Esophagus squamous epithelium (tissue), 4 donors: ENCODE data around the gene LONP1.

Source experiments
- POLR2A ChIP-seq, 4 donors: fragments of 450-650 bp; IDR thresholded peaks; one replicate each; pipeline ENCODE4 v1.6.1; 2017; ENCODE audit warnings: antibody characterized with exemption in 4 of 4, mild to moderate bottlenecking in 4 of 4, moderate library complexity in 3 of 4
- TF ChIP-seq, protein P1 (sequence below), 6 experiments: fragments of 450-650 bp in 4 of 6; fragments of 200-600 bp in 2 of 6; sonication (generic) in 2 of 6; IDR thresholded peaks; one replicate each; pipeline ENCODE4 v1.5.1; 2016 to 2019; ENCODE audit warnings: antibody characterized with exemption in 6 of 6, mild to moderate bottlenecking in 4 of 6, moderate library complexity in 4 of 6

DNA sequence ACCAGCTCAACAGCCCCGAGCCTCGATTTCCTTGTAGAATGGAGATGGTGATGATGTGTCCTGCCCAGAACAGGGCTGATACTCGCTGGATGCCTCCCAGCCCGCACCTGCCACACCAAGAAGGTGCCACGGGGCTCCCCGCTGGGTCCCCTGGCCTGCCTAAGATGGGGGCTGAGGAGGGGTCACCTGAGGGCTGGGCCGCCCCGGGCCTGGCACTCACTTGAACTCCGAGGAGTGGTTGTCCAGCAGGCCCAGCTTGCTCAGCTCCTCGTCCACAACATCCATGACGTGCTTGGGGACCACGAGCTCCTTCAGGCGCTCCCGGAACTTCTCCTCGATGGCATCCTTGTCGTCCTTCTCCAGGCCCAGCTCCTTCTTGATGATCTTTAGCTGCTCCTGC, 14.4 kb downstream of the LONP1 start:
- TF ChIP-seq, protein P1, sequence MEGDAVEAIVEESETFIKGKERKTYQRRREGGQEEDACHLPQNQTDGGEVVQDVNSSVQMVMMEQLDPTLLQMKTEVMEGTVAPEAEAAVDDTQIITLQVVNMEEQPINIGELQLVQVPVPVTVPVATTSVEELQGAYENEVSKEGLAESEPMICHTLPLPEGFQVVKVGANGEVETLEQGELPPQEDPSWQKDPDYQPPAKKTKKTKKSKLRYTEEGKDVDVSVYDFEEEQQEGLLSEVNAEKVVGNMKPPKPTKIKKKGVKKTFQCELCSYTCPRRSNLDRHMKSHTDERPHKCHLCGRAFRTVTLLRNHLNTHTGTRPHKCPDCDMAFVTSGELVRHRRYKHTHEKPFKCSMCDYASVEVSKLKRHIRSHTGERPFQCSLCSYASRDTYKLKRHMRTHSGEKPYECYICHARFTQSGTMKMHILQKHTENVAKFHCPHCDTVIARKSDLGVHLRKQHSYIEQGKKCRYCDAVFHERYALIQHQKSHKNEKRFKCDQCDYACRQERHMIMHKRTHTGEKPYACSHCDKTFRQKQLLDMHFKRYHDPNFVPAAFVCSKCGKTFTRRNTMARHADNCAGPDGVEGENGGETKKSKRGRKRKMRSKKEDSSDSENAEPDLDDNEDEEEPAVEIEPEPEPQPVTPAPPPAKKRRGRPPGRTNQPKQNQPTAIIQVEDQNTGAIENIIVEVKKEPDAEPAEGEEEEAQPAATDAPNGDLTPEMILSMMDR (IDR thresholded peaks at IDR 0.05), result no peak
- no peak for TF ChIP-seq POLR2A (IDR thresholded peaks at IDR 0.05)
